T-cell (primary cell): ENCODE measurements around the gene CRYAB. TPM values are rescaled to one million over a fixed set of nuclear protein-coding genes. Genes with fewer than 3 reads are reported as not detected.

ENCODE experiments used
- ATAC-seq, 4 experiments: fragments of 200-7000 bp in 3 of 4; fragments of 150-1000 bp in 1 of 4; cut with Tn5 transposase; replicated peaks in 1 of 4; 1 replicate in 3 of 4; 2 replicates in 1 of 4; pipeline ENCODE4 v1.10.0; 2021; ENCODE audit warnings: moderate library complexity in 3 of 4, mild to moderate bottlenecking in 2 of 4, moderate number of reproducible peaks in 1 of 4
- CTCF ChIA-PET, 2 donors: fragments of 300-600 bp; sonication (Branson Sonifier 250); formaldehyde crosslinking; loops; one replicate each; lab custom pipeline; 2022; ENCODE audit warnings: antibody characterized with exemption in 2 of 2; lab: Charles Lee
- POLR2A ChIA-PET, 2 donors: fragments of 300-600 bp; sonication (Branson Sonifier 250); formaldehyde crosslinking; loops; one replicate each; lab custom pipeline; 2022; ENCODE audit warnings: antibody characterized with exemption in 2 of 2; lab: Charles Lee
- DNase-seq, 35 experiments: peaks; one replicate each; pipeline versions ENCODE4 v3.0.0 to v3.0.0-alpha.2; 2013 to 2023
- H3K27ac ChIP-seq: one replicate; pipeline ENCODE4 v1.5.1; 2013; ENCODE audit warnings: low read length
- H3K27me3 ChIP-seq, 2 experiments: replicated peaks in 1 of 2; 1 replicate in 1 of 2; 2 replicates in 1 of 2; pipeline versions ENCODE4 v1.6.1 to v1.7.0; 2013; ENCODE audit warnings: low read length in 1 of 2, mixed read lengths in 1 of 2; ENCODE audit not compliant: control insufficient read depth in 2 of 2, insufficient read depth in 2 of 2; ENCODE audit errors: extremely low read depth in 1 of 2
- H3K36me3 ChIP-seq, 2 donors: 1 replicate in 1 of 2; 2 replicates in 1 of 2; pipeline versions ENCODE4 v1.6.1 to v1.7.0; 2013; ENCODE audit warnings: low read length in 1 of 2; ENCODE audit not compliant: control insufficient read depth in 2 of 2, insufficient read depth in 1 of 2; ENCODE audit errors: extremely low read depth in 1 of 2
- H3K4me1 ChIP-seq, 2 experiments: 1 replicate in 1 of 2; 2 replicates in 1 of 2; pipeline versions ENCODE4 v1.6.1 to v1.7.0; 2013; ENCODE audit warnings: low read length in 2 of 2, mixed read lengths in 1 of 2; ENCODE audit not compliant: insufficient read depth in 2 of 2, control insufficient read depth in 1 of 2; ENCODE audit errors: extremely low read depth in 1 of 2
- H3K4me3 ChIP-seq, 2 donors: 1 replicate in 1 of 2; 2 replicates in 1 of 2; pipeline versions ENCODE4 v1.5.1 to v1.7.0; 2013; ENCODE audit warnings: mild to moderate bottlenecking in 2 of 2, low read length in 1 of 2, moderate library complexity in 1 of 2; ENCODE audit not compliant: control insufficient read depth in 1 of 2; ENCODE audit errors: extremely low read depth in 1 of 2
- H3K9me3 ChIP-seq: 2 replicates; pipeline ENCODE4 v1.7.0; 2013
- H3K27ac Mint-ChIP-seq, 2 donors: one replicate each; pipeline ENCODE4 v1.8.0; 2020 to 2021; ENCODE audit warnings: mild to moderate bottlenecking in 2 of 2, mixed read lengths in 2 of 2
- H3K27me3 Mint-ChIP-seq, 2 donors: one replicate each; pipeline ENCODE4 v1.8.0; 2021 to 2022; ENCODE audit warnings: mixed read lengths in 2 of 2
- H3K36me3 Mint-ChIP-seq: one replicate; pipeline ENCODE4 v1.8.0; 2021; ENCODE audit warnings: mixed read lengths
- H3K4me1 Mint-ChIP-seq, 3 donors: one replicate each; pipeline ENCODE4 v1.8.0; 2020 to 2022; ENCODE audit warnings: mixed read lengths in 3 of 3, mild to moderate bottlenecking in 1 of 3
- H3K4me3 Mint-ChIP-seq, 3 donors: one replicate each; pipeline ENCODE4 v1.8.0; 2020 to 2022; ENCODE audit warnings: mild to moderate bottlenecking in 3 of 3, mixed read lengths in 3 of 3, moderate library complexity in 3 of 3
- H3K9me3 Mint-ChIP-seq, 3 donors: one replicate each; pipeline ENCODE4 v1.8.0; 2020 to 2022; ENCODE audit warnings: mixed read lengths in 3 of 3
- WGBS: methylation state at CpG from one replicate; pipeline ENCODE4 v1.1.5; 2013; ENCODE audit warnings: missing lambda C conversion rate; ENCODE audit not compliant: insufficient coverage; 5-methylcytosine and 5-hydroxymethylcytosine counted together
- total RNA-seq, 35 experiments: library from RNA in 6 of 35; stranded (reverse) in 6 of 35; fragments of 120-200 nt in 1 of 35; gene quantifications; one replicate each; pipeline versions ENCODE4 v1.2.1 to v1.2.4 and lab custom pipeline; 2013 to 2026

CRYAB gene
- total RNA-seq, 5 donors from 2014 or later (not counting 1 experiment from before 2014, with no cell fraction given): 0.38 to 0.49 TPM; not detected in 3

- no peak overlapping the region for H3K4me3 Mint-ChIP-seq
- Histone ChIP-seq H3K27me3 (peaks cover 12 to 48% of the 10 kb centered on the region in 2 experiments), H3K4me1 (peaks cover 0 to 4% of the 10 kb centered on the region in 2 experiments), H3K36me3 (no peaks in the 10 kb centered on the region), H3K4me3 (no peak overlapping the region), H3K27ac (no peak overlapping the region), H3K9me3 (no peaks in the 10 kb centered on the region)
- no peaks in the 10 kb centered on the region for H3K4me1 Mint-ChIP-seq
- no peak for DNase-seq
- peaks cover 53 to 60% of the 10 kb centered on the region in 2 donors for H3K27me3 Mint-ChIP-seq
- no peak for ATAC-seq
- ChIA-PET POLR2A (no interaction called here), CTCF (no interaction called here)
- WGBS: no CpG with 5 or more reads among the region's 4 CpGs
- no peaks in the 10 kb centered on the region for H3K9me3 Mint-ChIP-seq
- no peak overlapping the region for H3K27ac Mint-ChIP-seq
- no peaks in the 10 kb centered on the region for H3K36me3 Mint-ChIP-seq
Measured at GRCh38 chr11:111913997-111914396, 2.4 kb upstream of the CRYAB start.

- Histone ChIP-seq H3K9me3 (no peaks in the 10 kb centered on the region), H3K27me3 (peaks cover 12 to 44% of the 10 kb centered on the region in 2 experiments), H3K4me1 (peaks cover 0 to 4% of the 10 kb centered on the region in 2 experiments), H3K4me3 (no peak overlapping the region), H3K36me3 (no peaks in the 10 kb centered on the region), H3K27ac (no peak overlapping the region)
- no peak for DNase-seq
- Mint-ChIP-seq H3K27me3 (peaks cover 52 to 64% of the 10 kb centered on the region in 2 donors), H3K27ac (no peak overlapping the region), H3K36me3 (no peaks in the 10 kb centered on the region), H3K4me1 (no peaks in the 10 kb centered on the region), H3K4me3 (no peak overlapping the region), H3K9me3 (no peaks in the 10 kb centered on the region)
- ChIA-PET POLR2A (no interaction called here), CTCF (no interaction called here)
- 76% methylated on average over 18 of the region's 24 CpGs for WGBS
- ATAC-seq: no peak
Measured at GRCh38 chr11:111913031-111913861, 1.7 kb upstream of the CRYAB start.

GRCh38 chr11:111912535-111912934 lies 965 bp upstream of the CRYAB start, which contains the start of gene HSPB2:
HSPB2 (plus strand) TSS chr11:111912734; CDS start chr11:111912830, 96 bp downstream.
- Mint-ChIP-seq H3K9me3 (no peaks in the 10 kb centered on the region), H3K27ac (no peak within 1 kb of the TSS), H3K4me1 (no peaks in the 10 kb centered on the region), H3K27me3 (peaks cover 52 to 61% of the 10 kb centered on the region in 2 donors), H3K36me3 (no peaks in the 10 kb centered on the region), H3K4me3 (no peak within 1 kb of the TSS)
- Histone ChIP-seq H3K4me1 (peaks cover 0 to 4% of the 10 kb centered on the region in 2 experiments), H3K27ac (no peak within 1 kb of the TSS), H3K36me3 (no peaks in the 10 kb centered on the region), H3K9me3 (no peaks in the 10 kb centered on the region), H3K4me3 (no peak within 1 kb of the TSS), H3K27me3 (peaks cover 12 to 44% of the 10 kb centered on the region in 2 experiments)
- ATAC-seq (no peak), DNase-seq (no peak)
- 18% methylated on average over 12 of the region's 26 CpGs for WGBS
- POLR2A ChIA-PET: interaction anchor here in 1 of 2 donors (0.5 to 0.6 kb wide), 2 partner anchors 17 to 21 kb away, joined by 5 to 7 read pairs; no protein-coding TSS in a partner anchor
- CTCF ChIA-PET: no interaction called here

GRCh38 chr11:111910676-111911562 lies 651 bp downstream of the CRYAB start:
- Mint-ChIP-seq H3K27ac (no peak overlapping the region), H3K27me3 (peaks cover 38 to 51% of the 10 kb centered on the region in 2 donors), H3K4me3 (no peak overlapping the region), H3K4me1 (no peaks in the 10 kb centered on the region), H3K9me3 (no peaks in the 10 kb centered on the region), H3K36me3 (no peaks in the 10 kb centered on the region)
- no peak overlapping the region for H3K27ac ChIP-seq
- no peaks in the 10 kb centered on the region for H3K9me3 ChIP-seq
- WGBS: 80% methylated on average over 9 of the region's 9 CpGs
- POLR2A ChIA-PET: no interaction called here
- CTCF ChIA-PET: interaction anchor here in 1 of 2 donors (0.6 kb wide), 1 partner anchor 203 kb away, joined by 14 read pairs; no protein-coding TSS in a partner anchor
- no peaks in the 10 kb centered on the region for H3K36me3 ChIP-seq
- no peak for ATAC-seq
- peaks cover 0 to 4% of the 10 kb centered on the region in 2 experiments for H3K4me1 ChIP-seq
- no peak for DNase-seq
- H3K4me3 ChIP-seq: no peak overlapping the region
- H3K27me3 ChIP-seq: peaks cover 10 to 44% of the 10 kb centered on the region in 2 experiments

GRCh38 chr11:111909378-111909777 lies 2.2 kb downstream of the CRYAB start:
- Mint-ChIP-seq H3K27me3 (peaks cover 36 to 45% of the 10 kb centered on the region in 2 donors), H3K4me3 (no peak overlapping the region), H3K4me1 (no peaks in the 10 kb centered on the region), H3K27ac (no peak overlapping the region), H3K9me3 (no peaks in the 10 kb centered on the region), H3K36me3 (peaks cover 5% of the 10 kb centered on the region)
- no peak for ATAC-seq
- Histone ChIP-seq H3K4me3 (no peak overlapping the region), H3K9me3 (no peaks in the 10 kb centered on the region), H3K27ac (no peak overlapping the region), H3K36me3 (no peaks in the 10 kb centered on the region), H3K27me3 (peaks cover 10 to 36% of the 10 kb centered on the region in 2 experiments), H3K4me1 (peaks cover 0 to 4% of the 10 kb centered on the region in 2 experiments)
- 100% methylated on average over 1 of the region's 5 CpGs for WGBS
- ChIA-PET POLR2A (no interaction called here), CTCF (interaction anchor here in 1 of 2 donors (0.7 kb wide), 1 partner anchor 68 kb away, joined by 3 read pairs; no protein-coding TSS in a partner anchor)
- no peak for DNase-seq
